Measurements from ENCODE around the gene ATP8A2.

ATP8A2 gene

GRCh38 chr13:25384758-25385410, 13.1 kb downstream of the ATP8A2 start:
- DNase-seq: no peak

- DNase-seq: no peak
These were observed 20.2 kb downstream of the ATP8A2 start for GRCh38 chr13:25391932-25392331.

GRCh38 chr13:25394402-25395060, 22.8 kb downstream of the ATP8A2 start:
- DNase-seq: no peak

- no peak for DNase-seq
These were observed 26.0 kb downstream of the ATP8A2 start for GRCh38 chr13:25397763-25398162.

- DNase-seq: no peak
These were observed 29.2 kb downstream of the ATP8A2 start for GRCh38 chr13:25400925-25401324.

- DNase-seq: no peak
These were observed 30.2 kb downstream of the ATP8A2 start for GRCh38 chr13:25401958-25402357.

- DNase-seq: no peak
These were observed 34.6 kb downstream of the ATP8A2 start for GRCh38 chr13:25406377-25406776.

- DNase-seq: no peak
These were observed 38.2 kb downstream of the ATP8A2 start for GRCh38 chr13:25409938-25410337.

- peak; percentile 9 for DNase-seq
These were observed 43.5 kb downstream of the ATP8A2 start for GRCh38 chr13:25415241-25415640.

GRCh38 chr13:25417535-25417934, 45.8 kb downstream of the ATP8A2 start:
- no peak for DNase-seq

- DNase-seq: peak; percentile 45
These were observed 48.4 kb downstream of the ATP8A2 start for GRCh38 chr13:25420161-25420560.

GRCh38 chr13:25421612-25422011, 49.8 kb downstream of the ATP8A2 start:
- no peak for DNase-seq

- DNase-seq: no peak
These were observed 50.4 kb downstream of the ATP8A2 start for GRCh38 chr13:25422153-25422552.

GRCh38 chr13:25423831-25424230, 52.1 kb downstream of the ATP8A2 start:
- DNase-seq: no peak

- no peak for DNase-seq
These were observed 57.7 kb downstream of the ATP8A2 start for GRCh38 chr13:25429466-25429865.

- no peak for DNase-seq
These were observed 60.9 kb downstream of the ATP8A2 start for GRCh38 chr13:25432691-25433090.

- DNase-seq: no peak
These were observed 68.3 kb downstream of the ATP8A2 start for GRCh38 chr13:25440061-25440460.

- no peak for DNase-seq
These were observed 74.5 kb downstream of the ATP8A2 start for GRCh38 chr13:25446261-25446660.

GRCh38 chr13:25447396-25447795, 75.6 kb downstream of the ATP8A2 start:
- DNase-seq: no peak

- DNase-seq: no peak
These were observed 82.1 kb downstream of the ATP8A2 start for GRCh38 chr13:25453850-25454365.

GRCh38 chr13:25455146-25455545, 83.4 kb downstream of the ATP8A2 start:
- peak; percentile 26 for DNase-seq

- DNase-seq: no peak
These were observed 85.8 kb downstream of the ATP8A2 start for GRCh38 chr13:25457566-25457965.

GRCh38 chr13:25462301-25463125, 90.7 kb downstream of the ATP8A2 start:
- no peak for DNase-seq

- DNase-seq: no peak
These were observed 91.7 kb downstream of the ATP8A2 start for GRCh38 chr13:25463496-25463895.
